Stimulated activated memory B cell treated with anti-CD40 and anti-IgM and Interleukin-4, amounts not matched to agents 10 μg/mL and 1 μg/mL and 100 μg/mL, for 72 hours (primary cell): ENCODE data around the gene TRIM24.
"Not testable (repeated sequence)": the region's sequence is repeated elsewhere in the genome, so short reads cannot be mapped to it uniquely, and the experiment has no call there.

ENCODE experiments used
- ATAC-seq: fragments of 150-1000 bp; cut with Tn5 transposase; 2 replicates; pipeline ENCODE4 v1.10.0; 2021
- H3K27ac Mint-ChIP-seq: one replicate; pipeline ENCODE4 v1.8.0; 2022; ENCODE audit warnings: mild to moderate bottlenecking, mixed read lengths
- H3K27me3 Mint-ChIP-seq: one replicate; pipeline ENCODE4 v1.8.0; 2022; ENCODE audit warnings: mixed read lengths
- H3K36me3 Mint-ChIP-seq: one replicate; pipeline ENCODE4 v1.8.0; 2022; ENCODE audit warnings: mixed read lengths
- H3K4me1 Mint-ChIP-seq: one replicate; pipeline ENCODE4 v1.8.0; 2022; ENCODE audit warnings: mixed read lengths
- H3K4me3 Mint-ChIP-seq: one replicate; pipeline ENCODE4 v1.8.0; 2022; ENCODE audit warnings: mild to moderate bottlenecking, moderate library complexity, mixed read lengths
- H3K9me3 Mint-ChIP-seq: one replicate; pipeline ENCODE4 v1.8.0; 2022; ENCODE audit warnings: mixed read lengths

TRIM24 gene

DNA sequence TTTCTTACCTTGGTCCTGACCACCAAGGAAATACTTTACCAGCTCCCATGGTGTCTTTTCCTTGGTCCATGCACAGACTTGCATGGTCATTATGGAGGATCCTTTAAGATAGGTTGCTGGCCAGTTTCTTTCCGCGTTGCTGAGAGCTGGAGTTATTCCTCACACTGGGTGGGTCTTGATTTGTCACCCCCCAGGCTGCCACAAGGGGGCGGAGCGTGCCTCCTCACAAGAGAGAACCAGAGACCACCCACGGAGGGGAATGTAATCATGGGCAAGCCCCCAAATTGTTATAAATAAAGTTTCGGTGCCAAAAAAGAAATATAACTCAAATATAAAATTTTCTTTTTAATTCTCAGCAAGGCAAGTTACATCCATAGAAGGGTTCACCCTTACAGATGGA, 10.5 kb upstream of the TRIM24 start:
- no peaks in the 10 kb centered on the region for H3K4me1 Mint-ChIP-seq

DNA sequence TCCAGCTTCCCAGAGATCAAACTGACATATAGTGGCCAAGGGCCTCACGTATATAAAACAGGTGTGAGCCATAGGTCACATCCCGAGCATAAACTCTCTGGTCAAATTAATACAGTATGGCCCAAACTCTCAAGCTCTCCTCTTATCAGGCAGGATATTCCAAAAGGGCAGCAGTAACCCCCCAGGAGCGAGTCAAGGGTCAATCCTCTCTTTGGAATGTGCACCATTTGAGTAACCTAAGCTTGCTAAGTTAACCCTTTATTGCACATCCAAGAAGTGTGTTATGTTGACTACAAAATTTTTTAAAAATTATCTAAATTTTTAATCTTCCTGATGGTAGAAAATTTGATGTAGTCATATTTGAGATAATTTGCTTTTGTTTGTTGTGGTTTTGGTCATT, 4.5 kb upstream of the TRIM24 start:
- Mint-ChIP-seq H3K9me3 (peaks cover 2% of the 10 kb centered on the region), H3K36me3 (no peaks in the 10 kb centered on the region)

More for the DNA sequence above, 10.5 kb upstream of the TRIM24 start:
- Mint-ChIP-seq H3K9me3 (no peaks in the 10 kb centered on the region), H3K4me3 (no peak overlapping the region), H3K36me3 (no peaks in the 10 kb centered on the region), H3K27ac (no peak overlapping the region), H3K27me3 (peaks cover 1% of the 10 kb centered on the region)
- no peak for ATAC-seq

DNA sequence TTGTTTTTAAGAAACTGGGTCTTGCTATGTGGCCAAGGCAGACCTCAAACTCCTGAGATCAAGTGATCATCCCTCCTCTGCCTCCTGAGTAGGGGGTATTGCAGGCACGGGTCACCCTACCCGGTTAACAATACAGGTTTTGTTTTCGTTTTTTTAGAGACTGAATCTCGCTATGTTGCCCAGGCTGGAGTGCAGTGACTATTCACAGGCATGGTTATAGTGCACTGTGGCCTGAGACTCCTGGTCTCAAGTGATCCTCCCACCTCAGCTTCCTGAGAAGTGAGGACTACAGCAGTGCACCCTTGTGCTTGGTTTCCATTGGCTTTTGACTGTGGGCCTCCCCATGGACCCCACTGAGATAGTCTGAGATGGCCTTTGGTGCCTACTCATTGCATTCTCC, 3.8 kb upstream of the TRIM24 start:
- Mint-ChIP-seq H3K27ac (no peak overlapping the region), H3K9me3 (peaks cover 2% of the 10 kb centered on the region), H3K4me1 (peaks cover 3% of the 10 kb centered on the region), H3K36me3 (no peaks in the 10 kb centered on the region), H3K27me3 (no peaks in the 10 kb centered on the region), H3K4me3 (no peak overlapping the region)
- no peak for ATAC-seq

More for the DNA sequence above, 4.5 kb upstream of the TRIM24 start:
- H3K4me3 Mint-ChIP-seq = no peak overlapping the region
- no peaks in the 10 kb centered on the region for H3K27me3 Mint-ChIP-seq
- H3K4me1 Mint-ChIP-seq = no peaks in the 10 kb centered on the region
- no peak overlapping the region for H3K27ac Mint-ChIP-seq
- no peak for ATAC-seq

DNA sequence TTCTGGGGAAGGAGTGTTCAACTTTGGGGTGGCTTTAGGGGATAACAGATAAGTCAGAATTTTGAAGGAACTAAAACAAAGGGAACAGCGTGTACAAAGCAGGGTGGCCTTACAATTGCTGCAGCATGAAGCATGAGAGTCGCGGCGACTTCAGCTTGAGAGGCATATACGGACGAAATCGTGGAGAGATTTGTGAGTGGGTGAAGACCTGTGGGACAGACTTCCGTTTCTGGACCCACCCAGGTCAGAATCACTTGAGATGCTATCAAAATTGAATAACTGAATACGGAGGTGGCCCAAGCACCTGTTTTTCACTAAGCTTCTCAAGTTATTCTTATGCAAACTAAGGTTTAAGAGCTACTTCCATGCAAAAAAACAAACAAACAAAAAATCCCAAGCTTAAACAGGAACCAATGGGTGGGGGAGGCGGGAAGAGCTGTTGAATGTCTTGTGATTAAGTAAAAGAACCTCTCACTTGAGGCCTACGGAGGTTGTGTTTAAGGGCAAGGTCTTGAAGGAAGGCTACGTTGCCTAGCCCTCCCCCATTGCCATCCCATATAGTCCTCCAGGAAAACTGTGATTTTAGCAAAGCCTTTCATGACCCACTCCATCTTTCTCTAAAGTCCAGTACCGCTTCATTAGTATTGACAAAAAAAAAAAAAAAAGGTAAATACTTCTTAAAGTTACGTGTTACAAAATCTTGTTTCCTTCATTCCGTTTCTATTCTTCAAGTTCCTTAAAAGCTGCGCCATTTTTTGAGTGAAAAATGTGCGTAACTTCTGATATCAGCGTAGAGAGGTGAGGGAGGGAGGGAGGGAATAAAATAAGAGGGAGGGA, 1.3 kb upstream of the TRIM24 start:
- no peaks in the 10 kb centered on the region for H3K27me3 Mint-ChIP-seq
- no peaks in the 10 kb centered on the region for H3K36me3 Mint-ChIP-seq
- H3K27ac Mint-ChIP-seq = no peak overlapping the region
- H3K9me3 Mint-ChIP-seq = peaks cover 2% of the 10 kb centered on the region
- no peak for ATAC-seq
- H3K4me3 Mint-ChIP-seq = no peak overlapping the region
- H3K4me1 Mint-ChIP-seq = peaks cover 14% of the 10 kb centered on the region

- peak; percentile 95 for ATAC-seq
- H3K4me1 Mint-ChIP-seq = peaks cover 14% of the 10 kb centered on the region
Observed at GRCh38 chr7:138459413-138460175, 465 bp upstream of the TRIM24 start.

GRCh38 chr7:138460649-138461607, 869 bp downstream of the TRIM24 start:
- ATAC-seq = peak; percentile 62
- H3K9me3 Mint-ChIP-seq = peaks cover 2% of the 10 kb centered on the region
- H3K36me3 Mint-ChIP-seq = no peaks in the 10 kb centered on the region
- no peaks in the 10 kb centered on the region for H3K27me3 Mint-ChIP-seq
- H3K4me3 Mint-ChIP-seq = peak overlapping the region; percentile 81
- H3K4me1 Mint-ChIP-seq = peaks cover 14% of the 10 kb centered on the region
- peak overlapping the region; percentile 41 for H3K27ac Mint-ChIP-seq

More at GRCh38 chr7:138459413-138460175, 465 bp upstream of the TRIM24 start:
- no peaks in the 10 kb centered on the region for H3K27me3 Mint-ChIP-seq
- peaks cover 2% of the 10 kb centered on the region for H3K9me3 Mint-ChIP-seq
- no peaks in the 10 kb centered on the region for H3K36me3 Mint-ChIP-seq
- H3K27ac Mint-ChIP-seq = peak overlapping the region; percentile 41
- H3K4me3 Mint-ChIP-seq = peak overlapping the region; percentile 81

DNA sequence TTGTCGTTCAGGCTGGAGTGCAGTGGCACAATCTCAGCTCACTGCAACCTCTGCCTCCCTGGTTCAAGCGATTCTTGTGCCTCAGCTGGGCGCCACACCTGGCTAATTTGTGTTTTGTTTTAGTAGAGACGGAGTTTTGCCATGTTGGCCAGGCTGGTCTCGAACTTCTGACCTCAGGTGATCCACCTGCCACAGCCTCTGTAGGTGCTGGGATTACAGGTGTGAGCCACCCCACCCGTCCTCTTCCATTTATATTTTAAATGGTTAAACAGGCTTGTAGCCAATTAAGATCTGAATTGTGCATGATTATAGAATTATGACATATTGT, 3.2 kb downstream of the TRIM24 start:
- not testable (repeated sequence) for H3K9me3 Mint-ChIP-seq, H3K4me3 Mint-ChIP-seq, ATAC-seq, H3K27ac Mint-ChIP-seq, H3K36me3 Mint-ChIP-seq, H3K27me3 Mint-ChIP-seq
- peaks cover 15% of the 10 kb centered on the region for H3K4me1 Mint-ChIP-seq

DNA sequence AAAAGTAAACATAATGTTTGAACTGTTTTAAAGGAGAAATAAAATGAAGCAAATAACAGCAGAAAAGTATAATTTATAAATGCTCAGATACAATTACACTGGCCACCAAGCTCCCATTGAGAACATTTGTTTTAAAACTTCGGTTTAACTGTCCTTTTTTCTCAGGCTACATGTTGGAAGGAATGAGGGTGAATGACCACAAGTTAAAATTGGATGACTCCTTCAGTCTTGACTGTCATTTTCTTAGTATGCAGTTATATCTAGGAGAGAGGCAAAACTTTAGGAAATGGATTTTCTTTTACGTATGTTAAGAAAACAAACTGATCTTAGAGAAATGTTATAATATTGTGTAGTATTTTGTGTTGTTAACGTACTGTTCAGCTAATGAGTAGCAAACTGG, 5.0 kb downstream of the TRIM24 start:
- H3K27ac Mint-ChIP-seq = no peak overlapping the region
- peaks cover 22% of the 10 kb centered on the region for H3K4me1 Mint-ChIP-seq

DNA sequence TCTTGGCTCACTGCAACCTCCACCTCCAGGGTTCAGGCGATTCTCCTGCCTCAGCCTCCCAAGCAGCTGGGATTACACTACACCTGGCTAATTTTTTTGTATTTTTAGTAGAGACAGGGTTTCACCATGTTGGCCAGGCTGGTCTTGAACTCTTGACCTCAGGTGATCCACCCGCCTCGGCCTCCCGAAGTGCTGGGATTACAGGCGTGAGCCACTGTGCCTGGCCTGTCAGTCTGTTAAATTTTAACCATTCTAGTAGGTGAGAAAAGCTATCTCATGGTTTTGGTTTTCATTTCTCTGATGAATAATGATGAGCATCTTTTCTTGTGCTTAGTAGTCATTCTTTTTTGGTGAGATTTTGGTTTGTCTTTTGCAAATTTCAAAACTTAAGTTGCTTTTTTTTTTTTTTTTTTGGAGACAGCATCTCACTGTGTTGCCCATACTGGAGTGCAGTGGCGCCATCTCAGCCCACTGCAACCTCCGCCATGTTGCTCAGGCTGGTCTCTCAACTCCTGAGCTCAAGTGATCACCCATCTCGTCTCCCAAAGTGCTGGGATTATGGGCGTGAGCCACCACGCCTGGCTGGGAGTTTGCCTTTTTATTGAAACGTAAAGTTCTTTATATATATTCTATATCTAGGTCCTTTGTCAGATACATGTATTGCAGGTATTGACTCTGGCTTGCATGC, 6.2 kb downstream of the TRIM24 start:
- not testable (repeated sequence) for H3K9me3 Mint-ChIP-seq, ATAC-seq
- peaks cover 20% of the 10 kb centered on the region for H3K4me1 Mint-ChIP-seq

More for the DNA sequence above, 5.0 kb downstream of the TRIM24 start:
- no peak overlapping the region for H3K4me3 Mint-ChIP-seq
- H3K9me3 Mint-ChIP-seq = no peaks in the 10 kb centered on the region
- H3K27me3 Mint-ChIP-seq = no peaks in the 10 kb centered on the region
- peaks cover 4% of the 10 kb centered on the region for H3K36me3 Mint-ChIP-seq
- no peak for ATAC-seq

GRCh38 chr7:138468244-138469123, 8.4 kb downstream of the TRIM24 start:
- Mint-ChIP-seq H3K27ac (no peak overlapping the region), H3K27me3 (no peaks in the 10 kb centered on the region), H3K36me3 (peaks cover 14% of the 10 kb centered on the region), H3K9me3 (no peaks in the 10 kb centered on the region), H3K4me3 (no peak overlapping the region), H3K4me1 (peaks cover 20% of the 10 kb centered on the region)
- ATAC-seq = no peak

More for the DNA sequence above, 6.2 kb downstream of the TRIM24 start:
- not testable (repeated sequence) for H3K36me3 Mint-ChIP-seq, H3K27ac Mint-ChIP-seq, H3K4me3 Mint-ChIP-seq, H3K27me3 Mint-ChIP-seq

DNA sequence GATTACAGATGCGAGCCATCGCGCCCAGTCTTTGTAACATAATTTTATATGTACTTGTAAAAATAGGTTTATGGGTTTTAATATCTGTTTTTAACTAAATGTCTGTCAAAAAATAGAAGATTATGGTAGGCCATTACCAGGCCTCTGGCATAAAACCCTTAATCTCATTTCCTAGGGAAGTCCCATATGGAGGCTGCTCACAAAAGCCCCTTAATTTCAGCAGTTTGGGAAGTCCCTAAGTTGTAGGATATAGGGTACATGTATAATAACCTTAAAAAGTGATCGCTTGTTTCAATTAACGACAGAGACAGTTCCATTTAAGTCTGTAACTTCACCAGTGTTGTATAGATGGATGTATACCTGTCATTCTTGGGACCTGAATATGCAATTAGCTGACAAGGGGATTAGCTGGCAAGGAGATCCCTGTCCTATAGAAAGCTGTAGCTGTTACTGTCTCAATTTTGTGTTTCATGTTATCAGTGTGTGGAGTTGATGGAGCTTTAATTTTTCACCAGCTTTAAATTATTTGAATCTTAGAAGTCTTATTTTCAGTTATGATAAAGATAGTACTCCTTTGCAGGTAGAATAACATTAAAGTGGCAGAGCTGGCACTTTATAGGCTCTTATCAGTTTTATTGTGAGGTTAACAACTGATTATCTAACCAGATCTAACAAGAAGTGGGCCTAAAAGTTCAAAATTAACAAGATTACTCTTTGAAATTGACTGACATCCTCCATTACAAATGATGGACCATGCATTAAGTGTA, 10.5 kb downstream of the TRIM24 start:
- Mint-ChIP-seq H3K27ac (no peak overlapping the region), H3K4me3 (no peak overlapping the region), H3K4me1 (peaks cover 31% of the 10 kb centered on the region)

GRCh38 chr7:138472292-138473079, 12.4 kb downstream of the TRIM24 start:
- Mint-ChIP-seq H3K4me3 (no peak overlapping the region), H3K9me3 (no peaks in the 10 kb centered on the region), H3K4me1 (peaks cover 45% of the 10 kb centered on the region), H3K27ac (no peak overlapping the region), H3K27me3 (no peaks in the 10 kb centered on the region), H3K36me3 (peaks cover 14% of the 10 kb centered on the region)
- ATAC-seq = no peak

More for the DNA sequence above, 10.5 kb downstream of the TRIM24 start:
- Mint-ChIP-seq H3K27me3 (no peaks in the 10 kb centered on the region), H3K36me3 (peaks cover 14% of the 10 kb centered on the region), H3K9me3 (no peaks in the 10 kb centered on the region)
- ATAC-seq = no peak
